GM12801 (cell line): Measurements from ENCODE around the gene FBRSL1.

Source experiments
- CTCF ChIP-seq: IDR thresholded peaks from one replicate; pipeline ENCODE4 v1.5.1; 2011; ENCODE audit warnings: control low read depth; ENCODE audit not compliant: insufficient read length; ENCODE audit errors: extremely low read depth

Gene FBRSL1

GRCh38 chr12:132462788-132463187 lies 27.2 kb upstream of the FBRSL1 start:
- no peak for TF ChIP-seq CTCF

GRCh38 chr12:132464820-132465219 lies 25.1 kb upstream of the FBRSL1 start:
- no peak for TF ChIP-seq CTCF

GRCh38 chr12:132465269-132466190 lies 24.4 kb upstream of the FBRSL1 start:
- TF ChIP-seq CTCF = no peak

GRCh38 chr12:132466241-132467201 lies 23.4 kb upstream of the FBRSL1 start:
- no peak for TF ChIP-seq CTCF

GRCh38 chr12:132467511-132467910 lies 22.4 kb upstream of the FBRSL1 start:
- no peak for TF ChIP-seq CTCF

GRCh38 chr12:132469423-132469822 lies 20.5 kb upstream of the FBRSL1 start:
- no peak for TF ChIP-seq CTCF

GRCh38 chr12:132470397-132470796 lies 19.6 kb upstream of the FBRSL1 start:
- no peak for TF ChIP-seq CTCF
